Fibroblast of mammary gland (primary cell): ENCODE data around the gene BRINP3.

Experiments
- DNase-seq: peaks from one replicate; pipeline ENCODE4 v3.0.0-alpha.2; 2010; ENCODE audit warnings: low read depth
- H3K4me3 ChIP-seq: 2 replicates; pipeline ENCODE4 v1.5.1; 2011; ENCODE audit warnings: low read depth, mild to moderate bottlenecking, low read length, moderate library complexity; ENCODE audit not compliant: control insufficient read depth
- TF ChIP-seq, protein P1 (sequence below): conservative IDR thresholded peaks from 2 replicates; pipeline ENCODE4 v1.5.1; 2011; ENCODE audit warnings: low read depth, low read length, inconsistent platforms; ENCODE audit not compliant: control insufficient read depth, insufficient read depth

BRINP3 gene

DNA sequence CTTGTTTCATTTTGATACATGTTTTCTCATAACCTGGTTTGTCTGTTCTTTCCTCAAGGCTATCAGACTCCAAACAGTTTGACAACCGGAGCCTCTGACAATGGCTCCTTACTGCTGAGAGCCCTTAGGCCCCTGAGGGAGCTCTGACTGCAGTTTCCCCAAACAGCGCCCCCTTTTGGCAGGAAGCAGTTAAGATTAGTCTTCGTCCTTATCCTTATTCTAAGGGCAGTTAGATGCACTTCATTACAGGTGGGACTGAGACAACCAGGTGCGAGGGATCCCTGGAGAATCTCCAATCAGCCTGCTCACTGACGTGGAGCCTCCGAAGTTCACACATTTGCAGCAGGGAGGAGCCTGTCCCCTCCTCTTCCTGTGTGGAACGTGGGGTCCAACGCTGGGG lies 393.1 kb downstream of the BRINP3 start:
- TF ChIP-seq, protein P1, sequence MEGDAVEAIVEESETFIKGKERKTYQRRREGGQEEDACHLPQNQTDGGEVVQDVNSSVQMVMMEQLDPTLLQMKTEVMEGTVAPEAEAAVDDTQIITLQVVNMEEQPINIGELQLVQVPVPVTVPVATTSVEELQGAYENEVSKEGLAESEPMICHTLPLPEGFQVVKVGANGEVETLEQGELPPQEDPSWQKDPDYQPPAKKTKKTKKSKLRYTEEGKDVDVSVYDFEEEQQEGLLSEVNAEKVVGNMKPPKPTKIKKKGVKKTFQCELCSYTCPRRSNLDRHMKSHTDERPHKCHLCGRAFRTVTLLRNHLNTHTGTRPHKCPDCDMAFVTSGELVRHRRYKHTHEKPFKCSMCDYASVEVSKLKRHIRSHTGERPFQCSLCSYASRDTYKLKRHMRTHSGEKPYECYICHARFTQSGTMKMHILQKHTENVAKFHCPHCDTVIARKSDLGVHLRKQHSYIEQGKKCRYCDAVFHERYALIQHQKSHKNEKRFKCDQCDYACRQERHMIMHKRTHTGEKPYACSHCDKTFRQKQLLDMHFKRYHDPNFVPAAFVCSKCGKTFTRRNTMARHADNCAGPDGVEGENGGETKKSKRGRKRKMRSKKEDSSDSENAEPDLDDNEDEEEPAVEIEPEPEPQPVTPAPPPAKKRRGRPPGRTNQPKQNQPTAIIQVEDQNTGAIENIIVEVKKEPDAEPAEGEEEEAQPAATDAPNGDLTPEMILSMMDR, result no peak
- no peak for DNase-seq
- H3K4me3 ChIP-seq, result no peak overlapping the region

DNA sequence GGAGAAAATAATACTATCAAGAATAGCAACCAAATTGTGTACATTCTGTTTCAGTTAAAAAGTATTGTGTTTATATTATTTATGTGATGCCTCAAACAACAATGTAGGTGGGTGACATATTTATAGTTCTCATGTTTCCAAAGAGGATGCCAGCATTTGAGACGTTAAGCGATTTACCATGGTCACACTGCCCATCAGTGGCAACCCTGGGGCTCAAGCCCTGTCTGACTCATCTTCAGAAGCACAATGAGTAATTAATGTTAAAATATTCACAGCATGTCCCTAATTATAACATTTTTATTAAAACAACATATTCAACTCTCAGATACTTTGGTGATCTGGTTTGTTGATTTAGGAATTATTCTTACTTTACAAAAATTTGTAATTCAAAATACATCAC lies 409.4 kb downstream of the BRINP3 start:
- TF ChIP-seq, protein P1, result no peak
- no peak for DNase-seq
- H3K4me3 ChIP-seq, result no peak overlapping the region

DNA sequence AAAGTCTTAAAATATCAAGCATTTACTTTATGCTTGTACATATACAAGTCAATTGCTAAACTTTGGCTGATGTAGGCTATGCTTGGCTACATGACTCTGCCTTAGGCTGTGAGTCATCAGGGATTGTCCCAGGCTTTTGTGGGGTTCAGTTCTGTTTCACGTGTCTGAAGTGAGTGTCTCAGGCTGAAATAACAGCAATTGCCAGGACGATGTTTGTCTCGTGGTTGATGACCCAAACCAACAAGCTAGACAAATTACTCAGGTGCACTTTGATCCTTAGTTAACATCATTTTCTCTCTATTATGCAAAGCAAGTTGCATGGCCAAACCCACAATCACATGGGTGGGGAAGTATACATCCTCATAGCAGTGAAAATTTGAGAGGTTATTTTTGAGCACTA lies 410.1 kb downstream of the BRINP3 start:
- TF ChIP-seq, protein P1, result no peak
- DNase-seq, result no peak
- no peak overlapping the region for H3K4me3 ChIP-seq

DNA sequence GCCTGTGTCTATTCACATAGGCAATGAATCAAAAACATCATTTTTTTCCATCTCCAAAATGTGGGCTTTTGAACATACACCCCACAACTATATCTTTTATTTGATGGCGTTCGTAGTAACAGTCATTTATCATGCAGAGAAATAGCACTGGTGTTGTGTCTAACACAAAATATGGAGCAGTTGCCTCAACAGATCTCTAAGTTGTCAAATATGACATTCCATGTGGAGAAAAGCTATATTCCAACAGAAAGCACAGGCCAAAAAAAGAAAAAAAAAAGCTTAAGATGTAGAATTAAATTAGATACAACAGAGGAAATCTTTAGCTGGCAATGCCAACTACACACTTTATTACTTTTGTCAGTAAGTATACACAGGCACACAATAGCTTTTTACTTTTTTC lies 411.7 kb downstream of the BRINP3 start:
- H3K4me3 ChIP-seq, result no peak overlapping the region
- TF ChIP-seq, protein P1, result no peak
- DNase-seq, result no peak

DNA sequence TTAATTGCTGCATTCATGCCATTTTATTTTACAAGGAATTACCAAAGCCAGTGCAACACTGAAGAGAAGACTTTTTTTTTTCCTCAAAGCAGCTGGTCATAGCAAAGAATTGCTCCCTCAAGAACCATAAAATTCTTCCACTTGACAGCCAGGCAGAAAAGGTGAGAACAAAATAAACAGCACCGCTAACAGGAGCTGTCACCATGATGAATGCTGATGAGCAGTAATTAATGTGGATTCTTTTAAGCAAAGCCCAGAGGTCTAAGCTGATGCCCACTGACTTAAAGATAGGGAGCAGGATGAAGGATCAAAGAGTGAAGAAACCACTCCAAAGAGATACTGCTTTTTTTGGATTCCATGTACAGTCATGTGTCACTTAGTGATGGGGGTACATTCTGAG lies 428.4 kb downstream of the BRINP3 start:
- TF ChIP-seq, protein P1, result no peak
- H3K4me3 ChIP-seq, result no peak overlapping the region
- no peak for DNase-seq
